ENCODE data around the gene RNF151. TPM values are rescaled to one million over a fixed set of nuclear protein-coding genes. Genes with fewer than 3 reads are reported as not detected.
A peak's percentile ranks its signal among the peaks of the same experiment; 100 is the strongest.

Gene RNF151
- total RNA-seq, 1 donor from 2014 or later: 0.39 TPM

- intact Hi-C loops (cut with micrococcal nuclease): no loop called here
- no peak for DNase-seq (ENCODE audit: low spot score)
- no peaks in the 10 kb centered on the region for H3K9me3 Mint-ChIP-seq
- peaks cover 24% of the 10 kb centered on the region for H3K36me3 Mint-ChIP-seq (ENCODE audit: low read depth)
- peaks cover 30% of the 10 kb centered on the region for H3K27me3 Mint-ChIP-seq (ENCODE audit: low read depth)
- H3K27ac Mint-ChIP-seq: no peak overlapping the region
- H3K4me1 Mint-ChIP-seq (ENCODE audit: low read depth): peaks cover 5% of the 10 kb centered on the region
- no peak overlapping the region for H3K4me3 Mint-ChIP-seq (ENCODE audit: low read depth)
Observed at GRCh38 chr16:1979271-1980029, 12.8 kb downstream of the RNF151 start.

- H3K27me3 Mint-ChIP-seq (ENCODE audit: low read depth): peaks cover 30% of the 10 kb centered on the region
- intact Hi-C loops (cut with micrococcal nuclease): no loop called here
- no peak for DNase-seq (ENCODE audit: low spot score)
Observed at GRCh38 chr16:1980030-1980769, 13.5 kb downstream of the RNF151 start.

GRCh38 chr16:1980770-1981087 is 14.1 kb downstream of the RNF151 start:
- Mint-ChIP-seq H3K27me3 (ENCODE audit: low read depth) (peaks cover 30% of the 10 kb centered on the region), H3K4me3 (ENCODE audit: low read depth) (no peak overlapping the region), H3K36me3 (ENCODE audit: low read depth) (peaks cover 24% of the 10 kb centered on the region), H3K4me1 (ENCODE audit: low read depth) (peaks cover 5% of the 10 kb centered on the region), H3K9me3 (no peaks in the 10 kb centered on the region), H3K27ac (no peak overlapping the region)
- DNase-seq (ENCODE audit: low spot score): no peak
- intact Hi-C loops (cut with micrococcal nuclease): no loop called here

More at GRCh38 chr16:1980030-1980769, 13.5 kb downstream of the RNF151 start:
- H3K4me1 Mint-ChIP-seq (ENCODE audit: low read depth): peaks cover 5% of the 10 kb centered on the region
- H3K27ac Mint-ChIP-seq: no peak overlapping the region
- peaks cover 23% of the 10 kb centered on the region for H3K36me3 Mint-ChIP-seq (ENCODE audit: low read depth)
- H3K9me3 Mint-ChIP-seq: no peaks in the 10 kb centered on the region
- H3K4me3 Mint-ChIP-seq (ENCODE audit: low read depth): no peak overlapping the region

DNA sequence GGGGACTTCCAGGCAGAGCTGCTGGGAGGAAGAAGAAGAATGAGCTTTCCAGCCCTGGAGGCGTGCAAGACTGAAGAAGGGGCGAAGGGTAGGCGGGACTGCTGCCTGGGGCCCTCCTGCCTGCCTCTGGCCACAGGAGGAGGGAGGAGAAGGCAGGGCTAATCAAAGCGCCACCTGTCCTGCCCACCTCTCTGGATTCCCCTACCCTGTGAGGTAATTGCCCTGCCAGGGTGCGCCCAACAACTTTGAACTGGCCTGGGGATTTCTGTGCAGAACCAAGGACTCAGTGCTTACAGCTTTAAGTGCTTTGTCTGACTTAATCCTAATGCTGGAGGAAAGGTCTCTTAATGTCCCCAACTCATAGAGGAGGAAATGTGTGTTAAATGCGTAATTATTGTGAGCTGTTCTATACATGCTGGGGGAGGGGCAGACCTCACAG is 14.8 kb downstream of the RNF151 start, which contains the start of gene NOXO1:
Gene NOXO1 (minus strand): TSS at position 72 of the 439 bp plus-strand sequence. CDS start 290 bp downstream, outside the sequence.
- H3K36me3 Mint-ChIP-seq (ENCODE audit: low read depth): peaks cover 24% of the 10 kb centered on the region
- H3K4me3 Mint-ChIP-seq (ENCODE audit: low read depth): no peak within 1 kb of the TSS
- H3K9me3 Mint-ChIP-seq: no peaks in the 10 kb centered on the region
- intact Hi-C loops (cut with micrococcal nuclease): no loop called here
- H3K27me3 Mint-ChIP-seq (ENCODE audit: low read depth): peaks cover 30% of the 10 kb centered on the region
- H3K27ac Mint-ChIP-seq: no peak within 1 kb of the TSS
- peaks cover 5% of the 10 kb centered on the region for H3K4me1 Mint-ChIP-seq (ENCODE audit: low read depth)
- no peak for DNase-seq (ENCODE audit: low spot score)

DNA sequence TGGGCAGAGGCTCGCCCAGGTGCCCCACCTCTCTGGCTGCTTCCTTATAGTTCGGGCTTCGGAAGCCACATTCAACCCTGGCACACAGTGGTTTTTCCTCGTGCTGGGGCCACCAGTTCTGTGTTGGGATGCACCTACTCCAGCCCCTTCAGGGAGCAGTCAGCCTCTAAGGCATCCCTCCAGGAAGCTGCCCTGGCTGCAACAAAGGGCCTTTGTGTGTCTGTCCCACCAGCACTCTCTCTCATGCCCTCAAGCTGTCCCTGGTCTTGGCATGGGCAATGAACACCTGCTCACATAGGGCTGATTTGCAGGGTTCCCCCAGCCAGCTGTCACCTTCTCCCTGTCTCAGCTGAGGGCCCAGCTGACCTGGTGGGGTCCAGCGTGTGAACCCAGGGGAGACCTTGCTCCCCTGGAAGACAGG is 15.4 kb downstream of the RNF151 start:
- intact Hi-C loops (cut with micrococcal nuclease): loop anchor here (1.0 kb wide), 1 partner anchor 10 kb away; the partner anchor contains the start of gene TBL3
- Mint-ChIP-seq H3K4me1 (ENCODE audit: low read depth) (peaks cover 5% of the 10 kb centered on the region), H3K4me3 (ENCODE audit: low read depth) (no peak overlapping the region), H3K27me3 (ENCODE audit: low read depth) (peaks cover 30% of the 10 kb centered on the region), H3K27ac (no peak overlapping the region), H3K9me3 (no peaks in the 10 kb centered on the region), H3K36me3 (ENCODE audit: low read depth) (peaks cover 30% of the 10 kb centered on the region)
- DNase-seq (ENCODE audit: low spot score): no peak

- intact Hi-C loops (cut with micrococcal nuclease): loop anchor here (1.0 kb wide), 1 partner anchor 11 kb away; the partner anchor contains the start of gene TBL3
Observed at GRCh38 chr16:1982991-1983543, 16.4 kb downstream of the RNF151 start.

GRCh38 chr16:1983544-1984346 is 17.1 kb downstream of the RNF151 start, which contains the start of gene GFER:
TSS of gene GFER (plus strand) at chr16:1984193. CDS start at chr16:1984219, 26 bp downstream.
- H3K27ac Mint-ChIP-seq: peak within 1 kb of the TSS; percentile 17
- H3K4me1 Mint-ChIP-seq (ENCODE audit: low read depth): peaks cover 5% of the 10 kb centered on the region
- peak; percentile 76 for DNase-seq (ENCODE audit: low spot score)
- peak within 1 kb of the TSS; percentile 83 for H3K4me3 Mint-ChIP-seq (ENCODE audit: low read depth)
- H3K36me3 Mint-ChIP-seq (ENCODE audit: low read depth): peaks cover 30% of the 10 kb centered on the region
- intact Hi-C loops (cut with micrococcal nuclease): no loop called here
- H3K9me3 Mint-ChIP-seq: no peaks in the 10 kb centered on the region
- H3K27me3 Mint-ChIP-seq (ENCODE audit: low read depth): peaks cover 33% of the 10 kb centered on the region

More at GRCh38 chr16:1982991-1983543, 16.4 kb downstream of the RNF151 start:
- Mint-ChIP-seq H3K4me3 (ENCODE audit: low read depth) (peak overlapping the region; percentile 75), H3K4me1 (ENCODE audit: low read depth) (peaks cover 5% of the 10 kb centered on the region), H3K27me3 (ENCODE audit: low read depth) (peaks cover 30% of the 10 kb centered on the region), H3K9me3 (no peaks in the 10 kb centered on the region), H3K36me3 (ENCODE audit: low read depth) (peaks cover 32% of the 10 kb centered on the region), H3K27ac (no peak overlapping the region)
- DNase-seq (ENCODE audit: low spot score): no peak

GRCh38 chr16:1984347-1985225 is 17.9 kb downstream of the RNF151 start:
- DNase-seq (ENCODE audit: low spot score): no peak
- H3K9me3 Mint-ChIP-seq: no peaks in the 10 kb centered on the region
- H3K36me3 Mint-ChIP-seq (ENCODE audit: low read depth): peaks cover 30% of the 10 kb centered on the region
- peak overlapping the region; percentile 83 for H3K4me3 Mint-ChIP-seq (ENCODE audit: low read depth)
- intact Hi-C loops (cut with micrococcal nuclease): no loop called here
- peak overlapping the region; percentile 17 for H3K27ac Mint-ChIP-seq
- H3K27me3 Mint-ChIP-seq (ENCODE audit: low read depth): peaks cover 40% of the 10 kb centered on the region
- peaks cover 5% of the 10 kb centered on the region for H3K4me1 Mint-ChIP-seq (ENCODE audit: low read depth)

- peaks cover 5% of the 10 kb centered on the region for H3K4me1 Mint-ChIP-seq (ENCODE audit: low read depth)
- H3K9me3 Mint-ChIP-seq: no peaks in the 10 kb centered on the region
- no peak for DNase-seq (ENCODE audit: low spot score)
- peaks cover 30% of the 10 kb centered on the region for H3K36me3 Mint-ChIP-seq (ENCODE audit: low read depth)
- intact Hi-C loops (cut with micrococcal nuclease): no loop called here
- peak overlapping the region; percentile 83 for H3K4me3 Mint-ChIP-seq (ENCODE audit: low read depth)
- peaks cover 37% of the 10 kb centered on the region for H3K27me3 Mint-ChIP-seq (ENCODE audit: low read depth)
- no peak overlapping the region for H3K27ac Mint-ChIP-seq
Observed at GRCh38 chr16:1985466-1986150, 19.0 kb downstream of the RNF151 start.

DNA sequence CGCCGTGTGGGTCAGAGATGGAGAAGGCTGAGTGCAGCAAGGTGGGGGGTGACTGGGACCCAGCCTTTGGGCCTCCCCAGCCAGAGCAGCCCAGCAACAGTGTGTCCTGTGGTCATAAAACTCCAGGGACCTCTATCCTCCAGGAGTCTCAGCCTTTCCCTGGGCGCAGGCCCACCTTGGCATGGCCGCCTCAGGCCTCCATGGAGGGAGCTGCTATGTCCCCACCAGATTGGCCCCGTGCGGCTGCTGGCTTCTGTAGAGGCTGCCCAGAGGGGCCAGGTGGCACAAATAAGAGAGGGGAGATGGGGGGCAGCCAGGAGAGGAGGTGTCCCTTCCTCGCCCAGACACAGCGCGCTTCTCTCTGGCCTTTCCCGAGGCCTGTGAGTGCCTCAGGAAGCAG is 20.5 kb downstream of the RNF151 start:
- Mint-ChIP-seq H3K9me3 (no peaks in the 10 kb centered on the region), H3K27ac (no peak overlapping the region), H3K4me1 (ENCODE audit: low read depth) (peaks cover 11% of the 10 kb centered on the region), H3K4me3 (ENCODE audit: low read depth) (no peak overlapping the region), H3K27me3 (ENCODE audit: low read depth) (peaks cover 21% of the 10 kb centered on the region), H3K36me3 (ENCODE audit: low read depth) (peaks cover 30% of the 10 kb centered on the region)
- no peak for DNase-seq (ENCODE audit: low spot score)
- intact Hi-C loops (cut with micrococcal nuclease): no loop called here

Data from activated T-helper 2 cell treated with anti-CD3 and anti-CD28 coated beads, Interferon-gamma antibody, Interleukin-2, Interleukin-4, amounts not matched to agents 10 μg/mL and 5 μg/mL and 100 μg/mL, durations not matched to agents 14 hours and 24 hours and 36 hours (primary cell).